Measurements from ENCODE around the gene BSDC1.
A peak's percentile ranks its signal among the peaks of the same experiment; 100 is the strongest.

BSDC1 gene

DNA sequence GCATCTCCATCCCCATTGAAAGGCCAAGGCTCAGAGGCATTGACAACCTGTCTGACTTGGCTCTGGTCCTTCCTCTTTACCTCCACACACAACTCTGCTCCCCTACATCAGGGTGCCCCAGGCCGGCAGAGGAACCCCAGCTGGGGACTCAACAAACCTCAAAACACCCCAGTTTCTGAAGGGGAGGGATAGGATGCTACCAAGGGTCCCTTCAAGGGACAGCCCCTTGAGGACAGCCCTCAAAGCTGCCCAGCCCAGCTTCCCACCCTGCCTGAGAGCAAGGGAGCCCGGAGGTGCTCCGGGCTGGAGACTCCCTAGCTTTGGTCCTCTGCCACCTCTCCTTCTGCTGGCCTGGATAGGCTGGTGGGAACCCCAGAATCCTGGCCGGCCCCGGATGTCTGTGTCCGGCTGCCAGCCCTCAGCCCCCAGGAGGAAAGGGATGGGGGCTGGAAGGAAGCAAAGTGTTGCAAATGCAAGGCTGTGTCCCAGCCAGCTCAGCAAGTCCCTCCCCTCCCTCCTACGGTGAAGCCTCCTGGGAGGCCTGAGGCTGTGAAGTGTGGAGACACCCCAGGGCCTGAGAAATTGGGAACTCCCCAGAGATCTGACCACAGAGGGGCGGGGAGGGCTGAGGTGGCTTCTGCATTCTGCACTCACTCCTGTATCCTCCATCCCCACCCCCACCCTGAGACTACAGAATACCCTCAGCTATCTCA, 57.1 kb downstream of the BSDC1 start:
- peak; percentile 71 for DNase-seq (ENCODE audit: low read depth)

GRCh38 chr1:32336591-32336932, 57.7 kb downstream of the BSDC1 start:
- DNase-seq (ENCODE audit: low read depth) = no peak

DNA sequence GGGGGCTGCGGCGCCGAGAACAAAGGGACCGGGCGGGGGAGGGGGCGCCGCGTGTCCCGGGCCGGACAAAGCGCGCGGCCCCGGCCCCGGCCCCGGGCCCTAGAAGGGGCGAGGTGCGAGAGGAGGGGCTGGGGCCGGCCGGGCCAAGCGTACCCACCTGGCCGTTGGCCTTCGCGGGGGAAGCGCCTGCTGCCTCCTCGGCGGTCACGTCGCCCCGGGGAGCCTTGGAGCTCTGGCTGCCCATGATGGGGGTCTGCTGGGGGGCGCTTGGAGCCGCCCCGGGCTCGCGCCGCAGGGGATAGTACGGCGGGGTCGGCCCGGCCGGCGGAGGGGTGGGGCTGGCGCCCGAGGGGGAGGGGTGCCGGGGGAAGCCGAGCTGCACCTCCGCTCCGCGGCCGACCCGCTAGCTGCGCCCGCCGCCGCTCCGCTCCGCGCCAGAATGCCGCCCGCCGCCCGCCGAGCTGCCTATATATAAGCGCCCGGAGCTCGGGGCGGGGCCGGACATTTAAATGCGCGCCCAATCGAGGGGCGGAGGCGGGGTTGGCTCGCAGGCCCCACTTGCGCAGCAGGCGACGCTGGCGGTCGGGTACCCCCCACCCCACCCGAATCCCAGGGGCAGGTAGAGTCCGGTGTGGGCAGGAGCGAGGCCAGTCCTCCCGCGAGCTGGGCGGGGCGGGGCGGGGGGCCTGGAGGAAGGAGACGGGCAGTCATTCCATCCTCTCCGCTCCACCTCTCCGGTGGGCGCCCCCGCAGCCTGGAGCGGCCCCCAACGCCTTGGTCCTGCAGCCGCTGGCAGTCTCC, 58.3 kb downstream of the BSDC1 start, which contains the start of gene MARCKSL1:
Gene MARCKSL1 (minus strand): TSS at position 444 of the 801 bp plus-strand sequence. CDS start 200 bp downstream, at position 244.
- DNase-seq (ENCODE audit: low read depth) = peak; percentile 60

- DNase-seq (ENCODE audit: low read depth) = no peak
These were observed 58.8 kb downstream of the BSDC1 start for GRCh38 chr1:32335535-32335789.

- peak; percentile 45 for DNase-seq (ENCODE audit: low read depth)
These were observed 59.2 kb downstream of the BSDC1 start for GRCh38 chr1:32334864-32335534.

DNA sequence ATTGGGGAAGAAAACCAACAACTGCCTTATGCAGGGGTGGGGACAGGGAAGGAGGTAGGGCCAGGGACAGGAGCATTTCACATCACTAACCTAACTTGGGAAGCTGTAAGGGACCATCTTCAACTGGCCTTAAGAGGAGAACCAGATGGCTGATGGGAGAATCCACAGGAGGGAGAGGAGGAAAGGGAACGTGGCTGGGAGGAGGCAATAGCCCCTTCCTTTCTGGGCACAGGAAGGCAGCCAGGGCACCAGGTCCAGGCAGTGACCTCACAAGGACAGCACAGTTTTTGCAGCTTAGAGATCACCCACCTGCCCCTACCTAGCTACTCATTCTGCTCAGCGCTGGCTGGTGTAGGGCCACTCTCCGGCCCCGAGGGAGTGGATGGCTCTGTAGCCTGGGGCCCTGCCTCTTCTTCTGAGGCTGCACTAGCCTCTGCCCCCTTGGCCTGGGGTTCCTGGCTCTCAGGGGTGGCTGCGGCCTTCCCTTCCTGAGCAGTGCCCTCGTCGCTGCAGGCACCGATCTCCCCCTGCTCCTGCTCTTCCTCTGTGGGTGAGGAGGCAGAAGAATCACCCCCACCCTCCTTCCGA, 59.9 kb downstream of the BSDC1 start:
- no peak for DNase-seq (ENCODE audit: low read depth)

DNA sequence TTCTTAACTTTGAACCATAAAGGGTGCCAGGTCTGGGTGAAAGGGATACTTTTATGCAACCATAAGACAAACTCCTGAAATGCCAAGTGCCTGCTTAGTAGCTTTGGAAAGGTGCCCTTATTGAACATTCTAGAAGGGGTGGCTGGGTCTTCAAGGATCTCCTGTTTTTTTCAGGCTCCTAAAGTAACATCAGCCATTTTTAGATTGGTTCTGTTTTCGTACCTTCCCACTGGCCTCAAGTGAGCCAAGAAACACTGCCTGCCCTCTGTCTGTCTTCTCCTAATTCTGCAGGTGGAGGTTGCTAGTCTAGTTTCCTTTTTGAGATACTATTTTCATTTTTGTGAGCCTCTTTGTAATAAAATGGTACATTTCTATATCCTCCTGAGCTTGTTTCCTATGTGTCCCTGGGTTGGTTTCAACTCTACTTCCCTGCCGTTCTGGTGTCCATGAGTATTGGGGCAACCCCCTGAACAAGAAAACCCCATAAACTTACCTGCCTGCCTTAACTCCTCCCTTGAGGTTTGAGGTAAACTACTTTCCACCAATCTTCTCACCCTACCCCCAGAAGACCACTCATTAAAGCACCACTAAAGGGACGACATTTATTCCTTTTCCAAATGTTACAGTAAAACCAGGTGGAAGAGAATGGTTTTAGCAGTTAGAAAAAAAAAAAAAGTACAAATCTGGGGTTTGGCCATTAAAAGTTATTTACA, 60.8 kb downstream of the BSDC1 start:
- no peak for DNase-seq (ENCODE audit: low read depth)

GRCh38 chr1:32332290-32333079, 61.8 kb downstream of the BSDC1 start:
- no peak for DNase-seq (ENCODE audit: low read depth)

DNA sequence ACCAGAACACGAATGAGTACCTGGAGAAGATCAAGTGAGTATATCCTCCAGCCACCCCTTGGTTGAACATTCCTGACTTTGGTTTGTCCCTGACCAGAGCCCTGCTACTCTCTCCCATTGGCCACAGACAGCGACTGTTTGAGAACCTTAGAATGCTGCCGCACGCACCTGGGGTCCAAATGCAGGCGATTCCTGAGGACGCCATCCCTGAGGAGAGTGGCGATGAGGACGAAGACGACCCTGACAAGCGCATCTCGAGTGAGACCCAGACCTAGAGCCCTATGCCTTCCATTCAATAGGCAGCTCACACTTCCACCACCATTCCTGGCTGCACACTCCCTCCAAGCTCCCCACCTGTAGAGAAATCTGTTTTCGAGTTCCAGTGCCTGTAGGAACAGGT, 62.7 kb downstream of the BSDC1 start:
- DNase-seq (ENCODE audit: low read depth) = no peak

GRCh38 chr1:32330558-32331151, 63.6 kb downstream of the BSDC1 start:
- no peak for DNase-seq (ENCODE audit: low read depth)

- no peak for DNase-seq (ENCODE audit: low read depth)
These were observed 64.2 kb downstream of the BSDC1 start for GRCh38 chr1:32329931-32330466.

- no peak for DNase-seq (ENCODE audit: low read depth)
These were observed 67.0 kb downstream of the BSDC1 start for GRCh38 chr1:32327204-32327603.

GRCh38 chr1:32321712-32322291, 72.4 kb downstream of the BSDC1 start:
- DNase-seq (ENCODE audit: low read depth) = no peak

- DNase-seq (ENCODE audit: low read depth) = no peak
These were observed 75.9 kb downstream of the BSDC1 start for GRCh38 chr1:32318127-32318869.

DNA sequence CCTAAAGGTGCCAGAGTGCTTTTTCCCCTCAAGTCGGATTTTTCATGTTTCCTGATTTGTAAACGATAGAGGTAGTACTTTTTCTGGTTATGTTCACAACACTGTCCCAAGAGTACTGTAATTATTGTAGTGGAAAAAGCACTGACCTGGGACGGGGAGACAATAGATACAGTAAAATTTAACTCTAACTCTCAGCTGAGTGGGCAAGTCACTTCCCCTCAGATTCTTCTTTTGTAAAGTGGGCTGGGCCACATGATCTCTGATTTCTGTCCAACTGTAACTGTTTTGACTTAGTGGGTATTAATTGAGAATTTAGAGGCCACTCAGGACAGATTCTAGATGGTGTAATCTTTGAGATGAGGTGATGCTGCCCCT, 77.4 kb downstream of the BSDC1 start:
- DNase-seq (ENCODE audit: low read depth) = no peak
